Neural cell (in vitro differentiated cells): ENCODE measurements around the gene ZXDC.

ENCODE experiments used
- CTCF ChIP-seq: fragments of 450-650 bp; IDR thresholded peaks from 2 replicates; pipeline ENCODE4 v1.5.1; 2014; ENCODE audit warnings: antibody characterized with exemption, mild to moderate bottlenecking, moderate library complexity; ENCODE audit not compliant: poor library complexity, severe bottlenecking
- EP300 ChIP-seq: fragments of 450-650 bp; conservative IDR thresholded peaks from 2 replicates; pipeline ENCODE4 v1.6.1; 2014; ENCODE audit warnings: antibody characterized with exemption, mild to moderate bottlenecking, moderate library complexity; ENCODE audit not compliant: poor library complexity, severe bottlenecking
- POLR2AphosphoS5 ChIP-seq: IDR thresholded peaks from 2 replicates; pipeline ENCODE4 v1.6.1; 2012
- RAD21 ChIP-seq: fragments of 450-650 bp; conservative IDR thresholded peaks from 2 replicates; pipeline ENCODE4 v1.6.1; 2014; ENCODE audit warnings: antibody characterized with exemption, mild to moderate bottlenecking, moderate library complexity
- TAF1 ChIP-seq: IDR thresholded peaks from 2 replicates; pipeline ENCODE4 v1.6.1; 2012; ENCODE audit warnings: low read depth

- TF ChIP-seq CTCF (no peak), EP300 (no peak), TAF1 (no peak), POLR2AphosphoS5 (no peak), RAD21 (no peak)
Observed at GRCh38 chr3:126463521-126463920, 12.2 kb downstream of the ZXDC start.
